Type B pancreatic cell (in vitro differentiated cells): ENCODE results near the gene ECHDC1. TPM values are rescaled to one million over a fixed set of nuclear protein-coding genes. Genes with fewer than 3 reads are reported as not detected.

Source experiments
- DNase-seq: peaks from one replicate; pipeline ENCODE4 v3.0.0; 2021; ENCODE audit warnings: mixed read lengths; ENCODE audit not compliant: unreplicated experiment; ENCODE audit errors: extremely low spot score
- H3K27ac Mint-ChIP-seq: 2 replicates; pipeline ENCODE4 v1.8.0; 2021; ENCODE audit warnings: mild to moderate bottlenecking, mixed read lengths
- H3K27me3 Mint-ChIP-seq: 2 replicates; pipeline ENCODE4 v1.8.0; 2021; ENCODE audit warnings: mixed read lengths
- H3K36me3 Mint-ChIP-seq: 2 replicates; pipeline ENCODE4 v1.8.0; 2021; ENCODE audit warnings: mixed read lengths
- H3K4me1 Mint-ChIP-seq: one replicate; pipeline ENCODE4 v1.8.0; 2021; ENCODE audit warnings: mixed read lengths; ENCODE audit not compliant: unreplicated experiment
- H3K4me3 Mint-ChIP-seq: 2 replicates; pipeline ENCODE4 v1.8.0; 2021; ENCODE audit warnings: mild to moderate bottlenecking, mixed read lengths
- H3K9me3 Mint-ChIP-seq: 2 replicates; pipeline ENCODE4 v1.8.0; 2021; ENCODE audit warnings: mixed read lengths
- total RNA-seq: library from RNA; stranded (reverse); gene quantifications from 2 replicates; pipeline ENCODE4 v1.2.1, GENCODE V29; 2021; ENCODE audit warnings: low replicate concordance
- TF ChIP-seq, protein P1 (sequence below): fragments of 200-600 bp; sonication (generic); conservative IDR thresholded peaks from 2 replicates; pipeline ENCODE4 v1.5.0; 2021; ENCODE audit warnings: antibody characterized with exemption, mild to moderate bottlenecking

ECHDC1 gene
- total RNA-seq, 1 donor from 2014 or later = 48.4 TPM

DNA sequence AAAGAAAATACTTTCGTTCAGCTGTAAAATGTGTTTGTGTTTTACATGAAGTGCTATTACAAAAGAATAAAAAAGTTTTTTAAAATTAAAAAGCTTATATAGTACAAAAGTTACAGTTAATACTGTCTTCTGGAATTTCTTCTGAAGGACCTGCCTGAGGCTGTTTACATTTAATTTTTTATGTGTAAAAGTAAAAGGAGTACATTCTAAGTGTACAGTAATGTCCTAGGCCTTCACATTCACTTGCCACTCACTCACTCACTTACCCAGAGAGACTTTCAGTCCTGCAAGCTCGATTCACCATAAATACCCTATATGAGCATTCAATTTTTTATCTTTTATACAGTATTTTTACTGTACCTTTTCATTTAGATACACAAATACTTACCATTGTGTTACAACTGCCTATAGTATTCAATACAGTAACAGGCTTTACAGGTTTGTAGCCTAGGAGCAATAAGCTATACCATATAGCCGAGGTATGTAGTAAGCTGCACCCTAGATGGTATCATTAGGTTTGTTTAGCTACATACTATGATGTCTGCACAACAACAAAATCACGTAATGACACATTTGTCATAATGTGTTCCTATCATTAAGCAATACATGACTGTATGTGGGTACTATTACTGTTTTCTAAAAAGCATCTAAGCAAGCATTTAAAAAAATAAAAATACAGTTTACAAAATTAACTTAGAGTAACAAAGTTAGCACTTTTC is 43.7 kb downstream of the ECHDC1 start:
- peaks cover 7% of the 10 kb centered on the region for H3K4me1 Mint-ChIP-seq
- peak overlapping the region; percentile 94 for H3K27ac Mint-ChIP-seq
- H3K27me3 Mint-ChIP-seq = no peaks in the 10 kb centered on the region
- peaks cover 8% of the 10 kb centered on the region for H3K36me3 Mint-ChIP-seq
- H3K9me3 Mint-ChIP-seq = no peaks in the 10 kb centered on the region
- H3K4me3 Mint-ChIP-seq = no peak overlapping the region
- DNase-seq = no peak
- TF ChIP-seq, protein P1, sequence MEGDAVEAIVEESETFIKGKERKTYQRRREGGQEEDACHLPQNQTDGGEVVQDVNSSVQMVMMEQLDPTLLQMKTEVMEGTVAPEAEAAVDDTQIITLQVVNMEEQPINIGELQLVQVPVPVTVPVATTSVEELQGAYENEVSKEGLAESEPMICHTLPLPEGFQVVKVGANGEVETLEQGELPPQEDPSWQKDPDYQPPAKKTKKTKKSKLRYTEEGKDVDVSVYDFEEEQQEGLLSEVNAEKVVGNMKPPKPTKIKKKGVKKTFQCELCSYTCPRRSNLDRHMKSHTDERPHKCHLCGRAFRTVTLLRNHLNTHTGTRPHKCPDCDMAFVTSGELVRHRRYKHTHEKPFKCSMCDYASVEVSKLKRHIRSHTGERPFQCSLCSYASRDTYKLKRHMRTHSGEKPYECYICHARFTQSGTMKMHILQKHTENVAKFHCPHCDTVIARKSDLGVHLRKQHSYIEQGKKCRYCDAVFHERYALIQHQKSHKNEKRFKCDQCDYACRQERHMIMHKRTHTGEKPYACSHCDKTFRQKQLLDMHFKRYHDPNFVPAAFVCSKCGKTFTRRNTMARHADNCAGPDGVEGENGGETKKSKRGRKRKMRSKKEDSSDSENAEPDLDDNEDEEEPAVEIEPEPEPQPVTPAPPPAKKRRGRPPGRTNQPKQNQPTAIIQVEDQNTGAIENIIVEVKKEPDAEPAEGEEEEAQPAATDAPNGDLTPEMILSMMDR = no peak

DNA sequence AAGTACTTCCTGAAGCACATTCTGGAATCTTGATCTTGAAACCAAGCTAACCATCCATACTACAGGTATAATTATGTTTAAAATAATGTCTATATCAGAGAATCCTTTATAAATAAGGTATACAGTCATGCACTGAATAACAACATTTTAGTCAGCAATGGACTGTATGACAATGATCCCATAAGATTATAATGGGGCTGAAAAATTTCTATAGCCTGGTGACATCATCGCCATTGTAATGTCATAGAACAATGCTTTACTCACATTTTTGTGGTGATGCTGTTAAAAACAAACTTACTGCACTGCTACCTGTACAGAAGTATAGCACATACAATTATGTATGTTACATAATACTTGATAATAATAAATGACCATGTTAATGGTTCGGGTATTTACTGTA is 44.9 kb downstream of the ECHDC1 start:
- peaks cover 7% of the 10 kb centered on the region for H3K4me1 Mint-ChIP-seq
- peaks cover 9% of the 10 kb centered on the region for H3K36me3 Mint-ChIP-seq
- DNase-seq = no peak
- H3K9me3 Mint-ChIP-seq = no peaks in the 10 kb centered on the region
- H3K27ac Mint-ChIP-seq = no peak overlapping the region
- no peaks in the 10 kb centered on the region for H3K27me3 Mint-ChIP-seq
- H3K4me3 Mint-ChIP-seq = no peak overlapping the region
- TF ChIP-seq, protein P1 = no peak

DNA sequence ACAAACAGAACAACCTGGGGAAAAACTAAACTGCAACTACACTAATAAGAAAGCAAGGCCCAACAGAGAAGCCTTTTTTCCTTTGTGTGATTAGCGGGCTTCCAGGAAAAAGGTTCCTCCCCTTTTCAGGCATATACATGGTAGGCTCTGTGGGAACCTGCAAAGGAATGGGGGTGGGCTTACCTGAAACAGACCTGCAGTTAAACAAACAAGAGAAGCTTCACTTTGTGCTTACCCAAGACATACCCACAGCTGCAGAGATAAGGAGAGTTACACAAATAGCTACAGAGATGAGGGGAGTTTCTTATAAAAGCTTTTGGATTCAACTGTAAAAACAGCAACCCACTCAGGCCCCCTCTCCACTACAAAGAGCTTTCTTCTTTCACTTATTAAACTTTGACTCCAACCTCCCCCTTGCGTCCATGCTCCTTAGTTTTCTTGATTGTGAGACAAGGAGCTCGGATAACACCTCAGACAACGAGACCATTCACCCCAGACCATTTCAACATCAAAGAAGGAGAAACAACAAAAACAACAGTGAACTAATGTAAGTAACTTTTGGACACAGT is 45.8 kb downstream of the ECHDC1 start:
- no peaks in the 10 kb centered on the region for H3K27me3 Mint-ChIP-seq
- no peaks in the 10 kb centered on the region for H3K9me3 Mint-ChIP-seq
- H3K36me3 Mint-ChIP-seq = peaks cover 9% of the 10 kb centered on the region
- TF ChIP-seq, protein P1 = no peak
- peaks cover 4% of the 10 kb centered on the region for H3K4me1 Mint-ChIP-seq
- no peak overlapping the region for H3K4me3 Mint-ChIP-seq
- DNase-seq = no peak
- H3K27ac Mint-ChIP-seq = no peak overlapping the region

DNA sequence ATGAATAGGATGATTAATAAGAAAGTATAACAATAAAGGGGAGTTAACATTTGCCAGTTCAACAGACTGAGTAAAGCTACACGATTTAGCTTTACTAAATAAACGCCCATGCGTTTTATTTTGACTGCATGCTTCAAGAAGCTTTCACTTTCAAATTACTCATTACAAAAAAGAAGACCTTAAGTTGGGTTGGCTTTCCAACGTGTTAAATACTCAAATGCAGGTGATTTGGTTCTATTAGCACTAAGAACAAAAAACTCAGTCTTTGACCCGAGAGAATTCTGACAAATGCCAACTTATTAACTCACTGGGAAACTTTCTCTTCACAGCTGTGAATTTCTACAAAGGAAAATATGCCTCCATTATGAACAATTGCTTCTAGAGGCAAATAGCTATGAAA is 51.9 kb downstream of the ECHDC1 start:
- Mint-ChIP-seq H3K4me3 (no peak overlapping the region), H3K36me3 (peaks cover 21% of the 10 kb centered on the region), H3K9me3 (no peaks in the 10 kb centered on the region), H3K27ac (no peak overlapping the region), H3K27me3 (no peaks in the 10 kb centered on the region), H3K4me1 (peaks cover 12% of the 10 kb centered on the region)
- TF ChIP-seq, protein P1 = no peak
- DNase-seq = no peak

DNA sequence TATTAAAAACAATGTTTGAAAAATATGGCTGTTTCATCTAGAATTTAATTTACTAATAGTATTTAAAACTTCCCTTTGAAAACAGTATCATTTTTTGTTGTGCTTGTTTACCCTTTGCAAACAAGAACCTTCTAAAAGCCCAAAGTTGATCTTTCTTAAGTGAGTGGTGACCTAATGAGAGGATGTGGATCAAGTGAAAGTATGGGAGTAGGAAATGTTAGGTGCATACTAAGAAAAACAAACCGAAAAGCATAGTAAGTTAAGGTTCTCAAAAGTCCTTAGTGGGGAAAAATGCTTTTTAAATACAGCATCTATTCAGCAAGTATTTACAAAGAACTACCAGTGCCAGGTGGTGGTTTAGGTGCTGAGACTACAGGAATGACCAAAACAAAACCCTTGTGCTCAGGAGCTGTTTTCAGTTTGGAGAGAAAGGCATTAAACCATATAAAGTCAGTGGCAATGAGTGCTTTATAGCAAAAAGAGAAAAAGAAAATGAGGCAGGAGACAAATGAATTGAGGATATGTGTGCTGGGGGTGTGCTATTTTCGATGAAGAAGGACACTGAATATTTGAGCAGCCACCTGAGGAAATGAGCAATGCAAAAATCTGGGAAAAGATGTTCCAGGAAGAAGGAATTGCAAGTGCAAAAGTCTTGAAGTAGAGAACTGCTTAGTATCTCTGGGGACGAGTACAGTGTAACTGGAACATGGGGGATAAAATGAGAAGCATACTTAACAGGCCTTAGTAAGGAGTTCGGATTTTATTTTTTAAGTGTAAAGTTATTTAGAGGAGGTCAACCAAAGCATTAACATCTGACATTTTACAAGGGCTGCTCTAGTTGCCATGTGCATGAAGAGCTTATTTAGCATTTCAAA is 52.8 kb downstream of the ECHDC1 start:
- Mint-ChIP-seq H3K9me3 (no peaks in the 10 kb centered on the region), H3K4me1 (peaks cover 12% of the 10 kb centered on the region), H3K4me3 (no peak overlapping the region), H3K27me3 (no peaks in the 10 kb centered on the region), H3K27ac (peak overlapping the region; percentile 3), H3K36me3 (peaks cover 26% of the 10 kb centered on the region)
- TF ChIP-seq, protein P1 = no peak
- DNase-seq = no peak
